IPS DF 6.9 (cell line): ENCODE measurements around the gene EPN2.

Source experiments
- DNase-seq: peaks from one replicate; pipeline ENCODE4 v3.0.0-alpha.2; 2013; ENCODE audit warnings: low read depth, low spot score
- H3K27ac ChIP-seq: one replicate; pipeline ENCODE4 v1.5.1; 2013; ENCODE audit warnings: low read length, control low read depth
- H3K27me3 ChIP-seq: 2 replicates; pipeline ENCODE4 v1.6.1; 2013; ENCODE audit warnings: mild to moderate bottlenecking, low read length; ENCODE audit not compliant: control insufficient read depth, insufficient read depth
- H3K36me3 ChIP-seq: 2 replicates; pipeline ENCODE4 v1.6.1; 2013; ENCODE audit warnings: low read length; ENCODE audit not compliant: control insufficient read depth, insufficient read depth
- H3K4me1 ChIP-seq: 2 replicates; pipeline ENCODE4 v1.6.1; 2013; ENCODE audit warnings: low read length; ENCODE audit not compliant: control insufficient read depth, insufficient read depth
- H3K4me3 ChIP-seq: 2 replicates; pipeline ENCODE4 v1.5.1; 2013; ENCODE audit warnings: mild to moderate bottlenecking, low read length
- H3K9me3 ChIP-seq: 2 replicates; pipeline ENCODE4 v1.6.1; 2013; ENCODE audit warnings: low read length, inconsistent platforms; ENCODE audit not compliant: control insufficient read depth, insufficient read depth
- WGBS: extraction: QIAGEN DNeasy Blood & Tissue Kit; methylation state at CpG from one replicate; pipeline ENCODE4 v1.1.7; 2013; ENCODE audit warnings: mixed read lengths, missing lambda C conversion rate; ENCODE audit not compliant: insufficient read length, insufficient coverage; 5-methylcytosine and 5-hydroxymethylcytosine counted together

The EPN2 gene

GRCh38 chr17:19303367-19303776 is 66.2 kb downstream of the EPN2 start:
- WGBS: no CpG with 5 or more reads among the region's 9 CpGs
- H3K4me3 ChIP-seq: no peak overlapping the region
- DNase-seq: no peak
- H3K4me1 ChIP-seq: no peaks in the 10 kb centered on the region
- no peaks in the 10 kb centered on the region for H3K9me3 ChIP-seq
- H3K36me3 ChIP-seq: no peaks in the 10 kb centered on the region
- no peaks in the 10 kb centered on the region for H3K27me3 ChIP-seq
- no peak overlapping the region for H3K27ac ChIP-seq

GRCh38 chr17:19304209-19304608 is 67.0 kb downstream of the EPN2 start:
- Histone ChIP-seq H3K36me3 (no peaks in the 10 kb centered on the region), H3K4me3 (no peak overlapping the region), H3K9me3 (no peaks in the 10 kb centered on the region), H3K4me1 (no peaks in the 10 kb centered on the region), H3K27me3 (no peaks in the 10 kb centered on the region), H3K27ac (no peak overlapping the region)
- no peak for DNase-seq
- WGBS: no CpG with 5 or more reads among the region's 7 CpGs

DNA sequence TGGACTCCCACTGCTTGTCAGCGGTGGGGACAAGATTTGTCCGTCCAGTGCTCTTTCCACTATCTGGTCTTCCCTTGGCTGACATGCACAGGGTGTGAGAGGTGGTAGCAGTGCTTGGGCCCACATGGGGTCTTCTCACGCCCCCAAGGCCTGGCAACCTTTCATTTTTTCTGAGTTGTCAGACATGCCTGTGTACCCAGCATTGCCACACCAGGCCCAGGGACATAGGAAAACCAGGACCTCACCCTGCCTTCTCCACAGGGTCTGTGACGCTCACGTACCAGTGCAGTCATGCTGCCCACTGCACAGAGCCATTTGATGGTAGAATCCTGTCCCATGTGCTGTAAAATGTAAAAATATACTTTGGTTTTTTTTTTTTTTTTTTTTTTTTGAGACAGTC is 67.6 kb downstream of the EPN2 start:
- H3K27ac ChIP-seq: no peak overlapping the region
- H3K4me1 ChIP-seq: no peaks in the 10 kb centered on the region
- no peaks in the 10 kb centered on the region for H3K36me3 ChIP-seq
- no peak overlapping the region for H3K4me3 ChIP-seq
- H3K27me3 ChIP-seq: no peaks in the 10 kb centered on the region
- DNase-seq: no peak
- no peaks in the 10 kb centered on the region for H3K9me3 ChIP-seq
- WGBS: no CpG with 5 or more reads among the region's 5 CpGs

- Histone ChIP-seq H3K4me1 (no peaks in the 10 kb centered on the region), H3K27me3 (no peaks in the 10 kb centered on the region), H3K36me3 (no peaks in the 10 kb centered on the region), H3K9me3 (no peaks in the 10 kb centered on the region), H3K4me3 (no peak overlapping the region), H3K27ac (no peak overlapping the region)
- DNase-seq: no peak
- WGBS: no CpG with 5 or more reads among the region's 5 CpGs
Measured at GRCh38 chr17:19305256-19305655, 68.1 kb downstream of the EPN2 start.

DNA sequence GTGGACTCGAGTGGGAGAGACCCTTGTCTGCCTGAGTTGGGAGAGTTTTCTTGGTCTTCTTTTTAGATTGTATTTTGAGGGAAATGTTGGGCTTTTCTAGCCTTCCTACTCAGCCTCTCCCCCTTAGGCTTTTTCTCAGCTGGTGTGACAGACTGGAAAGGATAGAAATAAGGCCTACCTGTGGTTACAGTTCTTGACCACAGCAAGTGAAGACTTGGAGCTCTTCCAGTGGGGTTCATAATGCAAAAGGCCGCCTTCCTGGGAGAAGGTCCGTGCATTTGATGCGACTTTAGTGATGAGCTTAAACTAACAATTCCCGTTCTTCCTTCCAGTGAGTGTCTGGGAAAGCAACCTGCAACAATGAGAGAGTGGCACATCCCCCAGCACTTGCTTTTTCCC is 68.6 kb downstream of the EPN2 start:
- Histone ChIP-seq H3K36me3 (no peaks in the 10 kb centered on the region), H3K4me3 (no peak overlapping the region), H3K27me3 (no peaks in the 10 kb centered on the region), H3K9me3 (no peaks in the 10 kb centered on the region), H3K4me1 (no peaks in the 10 kb centered on the region), H3K27ac (no peak overlapping the region)
- DNase-seq: no peak
- no CpG with 5 or more reads among the region's 5 CpGs for WGBS

DNA sequence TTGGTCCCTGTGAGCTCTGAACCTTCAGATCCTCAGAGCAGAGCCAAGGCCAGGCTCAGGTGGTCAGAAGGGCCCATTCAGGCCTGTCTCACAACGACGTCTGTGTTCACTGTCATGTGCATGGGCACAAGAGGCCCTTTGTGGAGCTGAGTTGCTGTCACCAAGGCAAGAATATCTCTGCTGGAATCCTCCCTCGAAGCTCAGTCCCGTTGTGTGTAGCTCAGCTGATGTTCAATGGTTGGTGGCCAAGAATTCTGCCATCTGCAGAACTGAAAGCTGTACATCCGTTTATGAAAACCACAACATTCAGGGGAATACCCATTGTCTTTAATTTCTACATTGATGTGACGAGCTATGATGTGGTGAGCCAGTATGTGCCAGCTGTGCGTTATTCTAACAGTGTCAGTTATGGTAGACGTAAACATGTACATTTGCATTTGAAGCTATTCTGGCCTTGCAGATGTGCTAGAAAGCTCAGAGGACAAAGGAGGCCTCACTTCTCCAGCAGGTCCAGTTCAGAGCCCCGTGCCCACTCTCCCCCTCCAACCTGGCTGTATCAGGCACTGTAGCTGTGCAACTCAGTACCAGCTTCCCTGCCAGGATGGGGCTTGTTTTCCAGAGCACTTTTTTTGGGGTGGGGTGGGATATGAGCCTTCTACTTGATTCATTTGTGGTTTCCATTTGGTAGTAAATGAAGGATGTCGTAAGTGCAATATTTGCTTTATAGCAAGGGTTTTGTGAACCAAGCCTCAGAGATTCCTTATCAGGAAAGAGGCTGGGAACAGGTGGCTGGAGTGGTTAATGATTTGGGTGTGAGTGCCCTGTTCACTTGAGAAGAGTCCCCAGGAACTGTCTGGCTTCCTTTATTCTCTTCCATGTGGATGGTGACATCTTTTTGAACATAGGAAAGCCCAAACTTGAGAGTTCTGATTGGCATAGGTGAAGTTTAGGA is 69.3 kb downstream of the EPN2 start:
- Histone ChIP-seq H3K4me3 (no peak overlapping the region), H3K27ac (no peak overlapping the region), H3K36me3 (no peaks in the 10 kb centered on the region), H3K27me3 (no peaks in the 10 kb centered on the region), H3K9me3 (no peaks in the 10 kb centered on the region), H3K4me1 (no peaks in the 10 kb centered on the region)
- no peak for DNase-seq
- no CpG with 5 or more reads among the region's 10 CpGs for WGBS

DNA sequence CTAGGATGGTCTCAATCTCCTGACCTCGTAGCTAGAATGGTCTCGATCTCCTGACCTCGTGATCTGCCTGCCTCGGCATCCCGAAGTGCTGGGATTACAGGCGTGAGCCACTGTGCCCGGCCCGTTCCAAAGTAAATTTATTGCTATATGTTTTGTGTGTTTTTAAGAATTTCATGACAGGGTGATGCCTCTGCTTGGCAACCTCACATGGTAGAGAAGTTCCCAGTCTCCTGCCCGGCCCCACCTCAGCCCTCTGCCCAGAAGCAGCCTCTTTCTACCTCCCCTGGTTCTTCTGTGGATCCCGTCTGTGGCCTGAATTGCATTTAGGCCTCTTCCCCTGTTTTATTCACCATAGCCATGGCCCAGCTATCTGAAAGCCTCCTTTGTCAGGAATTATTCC is 70.4 kb downstream of the EPN2 start:
- no peaks in the 10 kb centered on the region for H3K27me3 ChIP-seq
- no peak overlapping the region for H3K27ac ChIP-seq
- H3K9me3 ChIP-seq: no peaks in the 10 kb centered on the region
- WGBS: no CpG with 5 or more reads among the region's 10 CpGs
- DNase-seq: no peak
- no peak overlapping the region for H3K4me3 ChIP-seq
- H3K4me1 ChIP-seq: no peaks in the 10 kb centered on the region
- peaks cover 5% of the 10 kb centered on the region for H3K36me3 ChIP-seq

- no peak for DNase-seq
- peaks cover 12% of the 10 kb centered on the region for H3K36me3 ChIP-seq
- no CpG with 5 or more reads among the region's 8 CpGs for WGBS
- no peaks in the 10 kb centered on the region for H3K9me3 ChIP-seq
- H3K27me3 ChIP-seq: no peaks in the 10 kb centered on the region
- no peak overlapping the region for H3K4me3 ChIP-seq
- H3K27ac ChIP-seq: no peak overlapping the region
- no peaks in the 10 kb centered on the region for H3K4me1 ChIP-seq
Measured at GRCh38 chr17:19308398-19308797, 71.2 kb downstream of the EPN2 start.

DNA sequence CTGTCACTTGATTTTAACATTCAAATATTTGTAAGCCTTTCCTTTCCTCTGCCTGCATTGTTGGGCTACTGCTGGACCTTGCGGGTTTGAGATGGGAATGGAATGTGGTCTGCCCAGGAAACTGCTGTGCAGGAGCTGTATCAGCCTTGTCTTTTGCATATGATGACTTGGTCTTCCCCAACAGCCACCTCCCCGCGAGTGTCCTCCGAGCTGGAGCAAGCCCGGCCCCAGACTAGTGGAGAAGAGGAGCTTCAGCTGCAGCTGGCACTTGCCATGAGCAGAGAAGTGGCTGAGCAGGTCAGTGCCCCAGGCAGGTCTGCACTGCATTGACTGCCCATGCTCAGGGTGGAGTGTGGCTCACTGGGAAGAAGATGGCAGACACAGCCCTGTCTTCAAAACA is 72.5 kb downstream of the EPN2 start:
- H3K4me3 ChIP-seq: no peak overlapping the region
- WGBS: no CpG with 5 or more reads among the region's 5 CpGs
- DNase-seq: no peak
- no peaks in the 10 kb centered on the region for H3K4me1 ChIP-seq
- no peaks in the 10 kb centered on the region for H3K9me3 ChIP-seq
- peaks cover 15% of the 10 kb centered on the region for H3K36me3 ChIP-seq
- no peak overlapping the region for H3K27ac ChIP-seq
- no peaks in the 10 kb centered on the region for H3K27me3 ChIP-seq

- H3K27ac ChIP-seq: no peak overlapping the region
- H3K4me1 ChIP-seq: no peaks in the 10 kb centered on the region
- WGBS: no CpG with 5 or more reads among the region's 4 CpGs
- DNase-seq: no peak
- peaks cover 15% of the 10 kb centered on the region for H3K36me3 ChIP-seq
- H3K9me3 ChIP-seq: no peaks in the 10 kb centered on the region
- H3K4me3 ChIP-seq: no peak overlapping the region
- H3K27me3 ChIP-seq: no peaks in the 10 kb centered on the region
Measured at GRCh38 chr17:19310151-19310550, 73.0 kb downstream of the EPN2 start.

- no CpG with 5 or more reads among the region's 5 CpGs for WGBS
- Histone ChIP-seq H3K27ac (no peak overlapping the region), H3K4me3 (no peak overlapping the region), H3K9me3 (no peaks in the 10 kb centered on the region), H3K4me1 (no peaks in the 10 kb centered on the region), H3K36me3 (peaks cover 15% of the 10 kb centered on the region), H3K27me3 (no peaks in the 10 kb centered on the region)
- no peak for DNase-seq
Measured at GRCh38 chr17:19311016-19311415, 73.8 kb downstream of the EPN2 start.
